NCI-H146 treated with DMSO at 0.1 percent for 48 hours (cell line): ENCODE data around the gene NCMAP.
"Not testable (repeated sequence)": the region's sequence is repeated elsewhere in the genome, so short reads cannot be mapped to it uniquely, and the experiment has no call there.

ENCODE experiments used
- DNase-seq: peaks from one replicate; lab custom pipeline; 2025; ENCODE audit not compliant: unreplicated experiment; lab: John Stamatoyannopoulos, UW

NCMAP gene, protein sequence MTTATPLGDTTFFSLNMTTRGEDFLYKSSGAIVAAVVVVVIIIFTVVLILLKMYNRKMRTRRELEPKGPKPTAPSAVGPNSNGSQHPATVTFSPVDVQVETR

DNA sequence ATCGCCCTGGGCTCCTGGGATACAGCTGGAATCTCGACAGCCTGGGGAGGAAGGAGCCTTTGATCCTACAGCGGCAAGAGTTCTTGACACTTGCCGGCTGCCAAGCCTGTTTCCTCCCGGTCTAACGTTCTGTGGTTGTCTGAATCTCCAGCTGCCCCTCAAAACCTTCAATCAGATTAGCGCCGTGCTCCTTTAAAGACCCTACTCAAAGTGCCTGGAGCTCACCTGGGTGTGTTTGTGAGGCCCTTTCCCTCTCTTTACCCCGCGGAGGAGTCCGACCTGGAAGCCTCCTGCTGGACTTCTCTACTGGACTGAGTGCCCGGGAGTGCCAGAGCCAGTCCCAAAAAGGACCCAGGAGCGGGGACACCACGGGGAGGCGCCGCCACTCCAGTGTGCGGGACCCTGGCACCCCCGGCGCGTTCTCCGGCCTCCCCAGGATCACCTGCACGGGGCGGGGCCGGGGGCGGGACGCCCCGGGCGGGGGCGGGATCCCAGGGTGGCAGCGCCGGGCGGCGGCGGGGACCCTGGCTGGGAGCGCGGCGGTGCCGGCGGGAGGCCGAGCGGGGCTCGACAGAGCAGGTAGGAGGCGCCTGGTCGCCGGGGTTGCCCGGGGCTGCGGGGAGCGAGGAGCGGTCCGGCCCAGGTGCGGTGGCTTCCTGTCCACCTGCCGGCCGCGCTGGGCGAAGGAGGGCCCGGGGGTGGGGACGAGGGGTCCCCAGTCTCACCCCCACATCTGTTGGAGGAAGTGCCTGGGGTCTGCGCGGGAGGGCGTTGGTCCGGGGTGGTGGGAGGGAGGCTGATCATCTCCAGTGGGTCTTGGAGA, at the start of gene NCMAP:
Gene NCMAP, plus strand, starts transcription at position 497 of the 823 bp plus-strand sequence. CDS start 39,344 bp downstream, outside the sequence.
- no peak for DNase-seq

DNA sequence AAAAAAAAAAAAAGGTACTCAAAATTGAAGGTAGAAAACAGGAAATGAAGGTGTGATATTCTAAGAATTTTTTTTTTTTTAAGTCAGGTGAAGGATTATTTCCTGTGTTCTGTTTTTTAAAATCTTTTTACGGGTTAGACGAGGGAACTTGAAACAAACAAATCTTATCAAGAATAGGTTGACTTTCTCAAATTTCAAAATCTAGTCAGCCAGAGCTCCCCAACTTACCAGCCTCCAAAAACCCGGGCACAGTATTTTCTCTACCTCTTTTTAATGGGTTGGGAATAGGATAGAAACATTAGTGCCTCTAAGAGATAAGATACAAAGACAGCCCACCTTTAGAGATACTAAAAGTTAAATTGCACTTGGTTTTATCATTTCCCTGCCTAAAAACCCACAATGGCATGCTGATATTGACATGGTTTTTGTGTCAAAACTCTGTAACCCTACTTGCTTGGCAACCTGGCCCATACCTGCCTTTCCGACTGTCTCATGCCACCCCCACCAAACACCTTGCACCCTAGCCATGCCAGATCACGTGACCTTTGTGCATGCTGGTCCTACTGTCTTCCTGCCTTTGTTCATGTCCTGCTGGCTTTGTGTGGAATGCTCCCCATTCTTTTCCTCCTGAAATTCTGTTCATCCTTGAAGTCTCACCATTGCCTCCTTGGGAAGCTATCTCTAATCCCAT, 49.1 kb upstream of the NCMAP start:
- DNase-seq = no peak

DNA sequence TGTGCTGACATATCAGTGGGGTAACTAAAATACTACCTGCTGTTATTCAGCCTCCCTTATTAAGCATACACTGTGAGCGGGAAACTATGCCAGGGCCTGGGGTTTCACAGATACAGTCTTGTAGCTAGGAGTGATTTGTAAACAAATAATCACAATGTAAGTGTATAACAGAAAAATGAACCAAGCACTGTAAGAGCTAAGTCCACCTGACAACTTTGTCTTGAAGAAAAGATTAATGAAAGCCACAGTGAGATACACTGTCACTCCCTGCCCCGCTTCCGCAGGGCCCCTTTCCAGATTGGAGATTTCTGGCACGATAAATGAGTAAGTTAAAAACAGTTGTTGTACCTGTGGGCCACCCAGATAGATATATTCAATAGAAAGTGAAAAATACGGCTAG, 48.5 kb upstream of the NCMAP start:
- no peak for DNase-seq

DNA sequence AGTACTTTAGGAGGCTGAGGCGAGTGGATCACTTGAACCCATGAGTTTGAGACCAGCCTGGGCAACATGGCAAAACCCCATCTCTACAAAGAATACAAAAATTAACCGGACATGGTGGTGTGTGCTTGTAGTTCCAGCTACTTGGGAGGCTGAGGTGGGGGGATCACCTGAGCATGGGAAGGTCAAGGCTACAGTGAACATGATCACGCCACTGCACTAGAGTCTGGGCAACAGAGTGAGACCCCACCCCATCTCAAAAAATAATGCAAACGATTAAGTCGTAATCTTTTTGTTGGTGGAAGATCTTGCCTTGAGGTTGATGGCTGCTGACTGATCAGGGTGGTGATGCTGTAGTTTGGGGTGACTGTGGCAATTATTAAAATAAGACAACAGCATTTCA, 47.0 kb upstream of the NCMAP start:
- DNase-seq = no peak

DNA sequence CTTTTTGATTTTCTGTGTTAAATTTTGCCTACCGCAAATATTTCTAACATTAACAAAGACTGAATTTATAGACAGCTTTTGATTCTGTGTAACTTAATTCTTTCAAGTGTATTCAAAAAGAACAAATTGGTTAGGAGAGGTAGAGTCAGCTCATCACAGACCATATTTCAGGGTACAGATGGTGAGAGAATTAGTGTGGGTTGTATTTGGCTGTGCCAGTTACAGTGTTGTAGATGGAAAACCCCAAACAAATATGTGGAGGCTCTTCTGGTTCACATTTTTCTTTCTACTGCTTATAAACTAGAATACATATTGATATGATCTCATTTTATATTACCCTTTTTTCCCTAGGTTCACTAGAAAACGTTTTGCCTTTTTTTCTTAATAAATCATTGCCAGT, 42.2 kb upstream of the NCMAP start:
- no peak for DNase-seq

DNA sequence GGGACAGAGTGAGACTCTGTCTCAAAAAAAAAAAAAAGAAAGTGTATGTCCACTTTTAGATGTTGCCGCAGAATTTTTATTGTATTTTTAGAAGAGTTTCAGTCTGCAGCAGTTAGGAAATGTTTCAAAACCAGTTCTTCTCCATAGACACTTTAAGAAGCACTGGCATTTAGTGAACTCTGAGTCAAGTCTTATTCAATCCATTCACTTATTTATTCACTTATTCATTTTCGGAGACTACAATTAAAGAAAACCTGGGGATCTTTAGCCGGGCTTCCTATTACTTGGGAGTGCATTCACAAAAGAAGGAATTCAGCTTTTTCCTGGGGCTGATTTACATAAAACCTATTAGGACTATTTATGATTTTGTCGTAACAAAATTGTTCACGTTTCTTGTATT, 40.9 kb upstream of the NCMAP start:
- DNase-seq = no peak

DNA sequence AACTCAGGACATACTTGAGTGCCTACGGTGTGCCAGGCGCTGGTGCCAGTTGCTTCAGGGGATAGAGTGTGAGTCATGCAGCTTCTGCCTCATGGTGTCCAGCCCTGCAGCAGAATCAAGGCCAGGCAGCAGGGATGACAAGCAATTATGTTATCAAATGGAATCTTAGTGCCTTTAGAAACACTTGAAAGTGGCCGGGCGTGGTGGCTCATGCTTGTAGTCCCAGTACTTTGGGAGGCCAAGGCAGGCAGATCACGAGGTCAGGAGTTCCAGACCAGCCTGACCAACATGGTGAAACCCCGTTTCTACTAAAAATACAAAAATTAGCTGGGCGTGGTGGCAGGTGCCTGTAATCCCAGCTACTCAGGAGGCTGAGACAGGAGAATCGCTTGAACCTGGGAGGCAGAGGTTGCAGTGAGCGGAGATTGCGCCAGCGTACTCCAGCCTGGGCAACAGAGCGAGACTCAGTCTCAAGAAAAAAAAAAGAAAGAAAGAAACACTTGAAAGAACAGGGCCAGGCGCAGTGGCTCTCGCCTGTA, 40.1 kb upstream of the NCMAP start:
- not testable (repeated sequence) for DNase-seq

DNA sequence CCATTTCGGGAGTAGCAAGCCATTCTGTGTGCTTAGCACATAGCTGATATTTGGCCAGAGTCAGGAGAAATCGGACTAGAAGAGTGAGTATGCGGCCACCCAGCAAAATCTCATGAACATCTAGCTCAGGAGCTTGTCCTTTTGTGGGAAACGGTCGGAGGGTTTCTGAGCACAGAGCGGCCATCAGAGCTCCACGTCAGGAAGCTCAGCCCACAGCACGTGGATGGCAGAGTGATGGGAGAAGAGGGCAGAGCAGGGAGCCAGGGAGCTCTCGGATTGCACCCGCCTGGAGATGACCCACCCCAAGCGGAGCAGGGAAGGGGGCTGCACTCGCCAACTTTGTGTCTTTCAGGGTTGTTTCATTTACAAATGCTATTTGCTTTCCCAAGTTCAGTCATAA, 39.4 kb upstream of the NCMAP start:
- DNase-seq = no peak

DNA sequence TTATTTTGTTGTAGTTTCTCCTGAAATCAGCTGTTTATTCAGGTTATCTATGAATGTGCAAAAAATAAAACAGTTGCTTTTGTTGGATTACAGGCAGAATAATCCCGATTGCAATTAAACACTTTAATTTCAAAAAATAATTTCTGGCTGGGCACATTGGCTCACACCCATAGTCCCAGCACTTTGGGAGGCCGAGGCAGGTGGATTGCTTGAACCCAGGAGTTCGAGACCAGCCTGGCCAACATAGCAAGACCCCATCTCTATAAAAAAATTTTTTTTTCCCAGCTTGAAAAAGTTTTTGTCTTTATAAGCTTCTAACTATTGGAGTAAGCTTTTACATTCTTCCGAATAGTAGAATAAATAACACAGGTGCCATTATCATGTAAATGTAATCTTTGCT, 38.0 kb upstream of the NCMAP start:
- DNase-seq = no peak

DNA sequence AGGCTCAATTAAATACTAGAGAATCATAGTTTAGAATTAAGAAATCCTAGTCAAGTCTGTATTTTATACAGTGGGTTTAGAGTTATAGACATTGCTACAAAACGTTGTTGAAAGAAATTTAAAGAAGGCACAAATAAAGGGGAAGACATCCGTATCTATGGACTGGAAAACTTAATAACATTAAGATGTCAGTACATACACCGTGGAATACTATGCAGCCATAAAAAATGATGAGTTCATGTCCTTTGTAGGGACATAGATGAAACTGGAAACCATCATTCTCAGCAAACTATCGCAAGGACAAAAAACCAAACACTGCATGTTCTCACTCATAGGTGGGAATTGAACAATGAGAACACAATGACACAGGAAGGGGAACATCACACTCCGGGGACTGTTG, 35.6 kb upstream of the NCMAP start:
- DNase-seq = not testable (repeated sequence)

DNA sequence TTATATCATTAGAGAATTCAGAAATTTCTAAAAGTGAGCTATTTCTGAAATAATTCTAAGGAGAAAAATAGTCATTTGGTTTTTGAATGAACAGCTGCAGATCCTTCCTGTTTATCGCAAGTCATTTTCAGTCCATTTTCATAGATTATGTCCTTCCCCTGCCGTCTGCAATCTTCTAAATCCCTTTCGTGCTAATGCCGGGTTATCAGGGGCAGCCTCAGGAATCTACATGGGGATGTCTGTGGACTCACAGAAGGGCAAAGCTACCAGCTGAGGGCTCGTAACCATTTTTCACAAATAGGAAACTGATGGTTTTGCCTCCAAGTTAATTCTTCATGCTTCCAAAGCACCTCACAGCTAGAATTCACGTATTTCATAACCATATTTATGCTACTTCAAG, 30.3 kb upstream of the NCMAP start:
- no peak for DNase-seq

DNA sequence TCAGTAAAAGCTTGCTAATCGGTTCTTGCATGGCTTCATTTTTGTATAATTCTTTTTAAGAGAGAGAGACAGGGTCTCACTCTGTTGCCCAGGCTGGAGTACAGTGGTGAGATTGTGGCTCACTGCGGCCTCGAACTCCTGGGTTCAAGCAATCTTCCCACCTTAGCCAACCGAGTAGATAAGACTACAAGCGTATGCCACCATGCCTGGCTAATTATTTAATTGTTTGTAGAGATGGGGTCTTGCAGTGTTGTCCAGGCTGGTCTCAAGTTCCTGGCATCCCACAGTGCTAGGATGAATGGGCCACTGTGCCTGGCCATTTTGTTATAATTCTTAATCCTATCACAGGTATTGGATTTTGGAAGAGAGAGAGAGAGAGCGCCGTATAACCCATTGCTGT, 29.8 kb upstream of the NCMAP start:
- no peak for DNase-seq

DNA sequence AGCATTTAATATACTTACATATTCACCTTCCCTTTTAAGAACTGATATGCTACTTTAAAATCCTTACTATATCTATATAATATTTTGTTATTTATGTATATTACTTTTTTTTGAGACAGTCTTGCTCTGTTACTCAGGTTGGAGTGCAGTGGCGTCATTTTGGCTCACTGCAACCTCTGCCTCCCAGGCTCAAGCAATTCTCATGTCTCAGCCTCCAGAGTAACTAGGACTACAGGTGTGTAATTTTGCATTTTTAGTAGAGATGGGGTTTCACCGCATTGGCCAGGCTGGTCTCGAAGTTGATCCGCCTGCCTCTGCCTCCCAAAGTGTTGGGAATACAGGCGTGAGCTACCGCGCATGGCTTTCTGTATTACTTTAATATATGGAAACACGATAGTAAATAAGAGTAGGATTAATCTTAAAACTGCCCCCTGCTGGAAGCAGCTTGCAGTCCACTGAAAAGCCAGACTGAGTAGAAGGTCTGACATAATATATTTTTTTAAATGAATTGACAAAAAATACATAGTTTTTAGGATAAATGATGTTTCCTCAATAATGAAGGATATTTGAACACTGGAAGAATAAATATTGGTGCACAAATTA, 28.8 kb upstream of the NCMAP start:
- DNase-seq = no peak

DNA sequence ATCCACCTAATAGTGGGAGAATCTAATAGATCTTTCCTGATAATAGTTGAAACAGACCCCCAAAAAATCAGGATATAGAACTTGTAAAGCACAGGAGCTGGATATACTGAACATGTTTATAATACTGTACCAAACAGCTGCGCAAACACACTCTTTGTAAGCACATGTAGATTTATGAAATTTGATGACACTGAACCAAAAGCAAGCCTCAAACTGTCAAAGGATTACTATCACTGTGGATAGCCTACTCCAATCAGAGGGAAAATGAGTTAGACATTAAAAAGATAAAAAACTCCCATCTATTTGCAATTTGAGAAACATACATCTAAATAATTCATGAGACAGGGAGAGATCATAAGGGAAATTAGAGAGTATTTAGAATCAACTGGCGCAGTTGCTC, 27.1 kb upstream of the NCMAP start:
- peak; percentile 74 for DNase-seq

DNA sequence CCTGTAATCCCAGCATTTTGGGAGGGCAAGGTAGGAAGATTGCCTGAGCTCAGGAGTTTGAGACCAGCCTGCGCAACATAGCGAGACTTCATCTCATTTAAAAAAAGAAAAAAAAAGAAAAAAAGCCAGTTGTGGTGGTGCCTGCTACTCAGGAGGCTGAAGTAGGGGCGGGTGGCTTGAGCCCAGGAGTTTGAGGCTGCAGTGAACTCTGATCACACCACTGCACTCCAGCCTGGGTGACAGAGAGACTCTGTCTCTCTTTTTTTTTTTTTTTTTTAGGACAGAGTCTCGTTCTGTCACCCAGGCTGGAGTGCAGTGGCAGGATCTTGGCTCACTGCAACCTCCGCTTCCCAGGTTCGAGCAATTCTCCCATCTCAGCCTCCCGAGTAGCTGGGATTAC, 26.6 kb upstream of the NCMAP start:
- not testable (repeated sequence) for DNase-seq

DNA sequence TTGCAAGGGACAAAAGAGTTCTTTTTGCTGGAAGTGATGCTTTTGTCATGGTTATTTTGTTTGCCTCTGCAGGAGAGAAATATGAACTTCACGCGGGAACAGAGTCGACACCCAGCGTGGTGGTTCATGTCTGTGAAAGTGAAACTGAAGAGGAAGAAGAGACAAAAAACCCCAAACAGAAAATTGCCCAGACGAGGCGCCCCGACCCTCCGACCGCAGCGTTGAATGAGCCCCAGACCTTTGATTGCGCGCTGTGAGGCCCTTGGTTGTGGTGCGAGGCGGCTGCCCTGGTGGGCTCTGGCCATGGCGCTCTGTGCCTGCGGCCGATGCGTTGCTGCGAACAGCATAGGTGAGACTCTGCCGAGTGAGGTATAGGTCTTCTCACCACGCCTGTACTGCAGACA, 20.9 kb upstream of the NCMAP start:
- DNase-seq = no peak

DNA sequence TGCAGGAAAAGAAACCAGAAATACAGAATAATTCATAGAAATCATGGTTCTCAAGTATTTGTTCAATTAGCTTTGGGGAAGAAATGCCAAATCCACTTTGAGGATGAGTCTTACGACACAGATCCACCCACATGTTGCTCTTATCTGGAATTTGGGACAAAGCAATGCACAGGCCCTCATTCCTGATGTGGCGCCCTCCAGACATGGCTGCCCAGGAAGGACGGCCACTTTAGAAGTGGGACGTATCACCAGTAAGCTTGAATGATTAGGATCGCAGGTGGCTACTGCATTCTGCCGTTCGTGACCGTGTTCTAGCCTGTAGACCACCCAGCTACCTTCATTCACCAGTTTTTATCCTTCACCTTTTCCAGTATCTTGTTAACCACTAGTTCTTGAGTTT, 20.1 kb upstream of the NCMAP start:
- no peak for DNase-seq

DNA sequence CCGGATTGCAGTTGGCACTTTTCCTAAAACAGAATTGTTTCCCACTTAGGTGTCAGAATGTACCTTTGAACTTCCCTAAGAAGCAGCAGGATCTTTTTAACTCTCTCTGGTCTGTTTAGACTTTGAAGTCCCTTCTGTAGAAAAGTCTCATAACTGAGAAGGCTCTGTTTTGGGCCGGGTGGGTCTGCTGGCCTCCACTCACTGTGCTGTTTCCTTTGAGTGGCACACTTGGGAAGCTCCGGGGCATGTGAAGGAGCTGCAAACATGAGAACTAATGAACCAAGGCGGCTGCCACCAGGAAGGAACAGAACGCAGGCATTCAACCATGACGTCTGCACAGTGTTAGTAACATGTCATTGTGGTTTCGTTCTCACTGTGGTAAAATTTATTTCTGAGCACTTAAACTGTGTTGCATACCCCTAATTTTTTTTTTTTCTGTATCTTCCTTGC, 19.5 kb upstream of the NCMAP start:
- DNase-seq = no peak

DNA sequence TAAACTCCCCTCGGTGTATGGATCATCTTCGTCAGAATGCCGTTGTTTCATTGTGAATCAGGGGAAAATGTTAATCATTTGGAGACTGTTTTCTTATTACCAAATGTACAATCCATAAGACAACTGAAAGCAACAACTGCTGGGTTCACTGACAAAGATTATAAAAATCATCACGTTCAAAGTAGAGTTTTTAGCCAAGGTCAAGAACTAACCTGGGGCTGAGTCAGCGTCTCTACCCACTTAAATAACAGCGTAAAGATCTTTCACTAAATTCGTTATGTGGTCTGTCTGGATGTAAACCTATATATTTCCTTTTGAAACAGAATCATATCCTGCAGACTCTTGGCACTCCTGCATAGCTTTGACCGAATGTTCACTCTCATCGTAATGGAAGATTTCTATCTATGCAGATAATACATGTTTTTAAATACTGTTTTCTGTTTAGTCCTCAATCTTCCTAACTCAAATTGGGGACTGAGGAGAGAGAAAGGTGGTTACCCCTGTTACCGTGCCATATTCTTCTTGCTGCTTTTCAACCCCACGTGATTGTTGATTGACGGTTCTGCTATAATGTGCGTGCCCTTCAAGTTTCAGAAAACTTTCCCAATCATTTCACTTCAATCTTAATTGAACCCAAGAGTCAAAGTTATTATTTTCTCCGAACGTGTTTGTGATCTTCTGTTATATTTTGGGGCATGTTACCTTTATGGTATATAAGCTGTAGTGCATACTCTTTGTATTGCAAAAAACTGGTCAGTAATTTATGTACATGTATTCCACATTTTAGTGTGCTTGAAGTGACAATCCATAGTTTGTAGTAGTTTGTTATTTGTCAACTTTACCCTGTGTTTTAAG, 15.6 kb upstream of the NCMAP start:
- no peak for DNase-seq

DNA sequence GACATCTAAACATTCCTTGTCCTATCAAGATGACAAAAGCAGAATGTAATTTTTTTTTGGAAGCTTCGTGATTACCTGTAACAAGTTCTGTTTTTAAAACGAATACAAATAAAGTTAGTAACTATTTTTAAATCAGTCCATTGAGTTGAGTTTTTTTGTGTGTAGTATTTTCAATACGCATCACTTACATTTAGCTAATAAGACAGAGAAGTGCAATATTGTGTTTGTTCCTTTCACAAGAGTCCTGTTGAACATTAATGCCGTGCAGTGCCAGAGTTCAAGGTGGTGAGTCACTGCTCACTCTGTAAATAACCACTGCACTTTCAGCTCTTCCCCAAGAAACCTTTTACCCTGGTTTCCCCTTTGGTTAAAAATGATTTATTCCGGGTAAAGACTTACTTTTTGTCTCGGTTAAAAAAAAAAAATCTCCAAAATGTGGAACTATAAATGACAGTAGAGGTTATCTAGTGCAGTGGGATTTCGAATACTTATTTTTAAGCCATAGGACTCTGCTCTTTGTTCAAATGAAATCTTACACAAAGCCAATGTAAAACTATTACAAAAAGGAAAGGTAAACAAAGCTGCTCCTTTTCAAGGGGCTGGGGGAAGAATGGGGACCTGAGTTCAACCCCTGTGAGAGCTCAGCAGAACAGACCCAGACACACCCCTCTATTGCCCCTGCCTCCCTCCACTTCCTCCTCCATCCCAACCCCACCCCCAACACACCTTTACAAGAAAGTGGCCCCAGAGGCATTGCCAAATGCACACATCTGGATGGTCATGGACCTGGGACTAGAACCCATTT, 14.8 kb upstream of the NCMAP start:
- DNase-seq = no peak
